22Rv1 (cell line): Measurements from ENCODE around the gene KLK5.

ENCODE experiments used
- H3K27ac ChIP-seq: fragments of 450-650 bp; 2 replicates; pipeline ENCODE4 v1.5.1; 2017
- ZFX ChIP-seq: fragments of 450-650 bp; IDR thresholded peaks from 2 replicates; pipeline ENCODE4 v1.6.1; 2017; ENCODE audit warnings: antibody characterized with exemption, borderline replicate concordance
- TF ChIP-seq, protein P1 (sequence below): fragments of 450-650 bp; IDR thresholded peaks from 2 replicates; pipeline ENCODE4 v1.5.1; 2017; ENCODE audit warnings: mild to moderate bottlenecking

The KLK5 gene

DNA sequence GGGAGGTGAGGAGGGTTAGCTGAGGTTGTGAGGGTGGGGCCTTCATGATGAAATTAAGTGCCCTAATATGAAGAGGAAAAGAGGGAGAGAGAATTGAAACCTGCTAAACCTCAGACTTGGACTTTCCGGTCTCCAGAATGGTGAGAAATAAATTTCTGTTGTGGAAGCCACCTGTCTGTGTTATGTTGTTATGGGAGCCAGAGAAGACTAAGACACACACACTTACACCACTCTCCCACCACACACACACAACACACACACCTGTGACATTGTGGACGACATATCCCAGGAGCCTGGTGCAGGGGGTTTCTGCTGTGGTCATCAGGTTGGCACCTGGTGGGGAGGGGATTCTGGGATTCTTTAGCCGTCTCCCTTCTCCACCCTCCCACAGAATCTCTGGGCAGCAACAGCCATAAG lies 55.6 kb downstream of the KLK5 start:
- TF ChIP-seq, protein P1, sequence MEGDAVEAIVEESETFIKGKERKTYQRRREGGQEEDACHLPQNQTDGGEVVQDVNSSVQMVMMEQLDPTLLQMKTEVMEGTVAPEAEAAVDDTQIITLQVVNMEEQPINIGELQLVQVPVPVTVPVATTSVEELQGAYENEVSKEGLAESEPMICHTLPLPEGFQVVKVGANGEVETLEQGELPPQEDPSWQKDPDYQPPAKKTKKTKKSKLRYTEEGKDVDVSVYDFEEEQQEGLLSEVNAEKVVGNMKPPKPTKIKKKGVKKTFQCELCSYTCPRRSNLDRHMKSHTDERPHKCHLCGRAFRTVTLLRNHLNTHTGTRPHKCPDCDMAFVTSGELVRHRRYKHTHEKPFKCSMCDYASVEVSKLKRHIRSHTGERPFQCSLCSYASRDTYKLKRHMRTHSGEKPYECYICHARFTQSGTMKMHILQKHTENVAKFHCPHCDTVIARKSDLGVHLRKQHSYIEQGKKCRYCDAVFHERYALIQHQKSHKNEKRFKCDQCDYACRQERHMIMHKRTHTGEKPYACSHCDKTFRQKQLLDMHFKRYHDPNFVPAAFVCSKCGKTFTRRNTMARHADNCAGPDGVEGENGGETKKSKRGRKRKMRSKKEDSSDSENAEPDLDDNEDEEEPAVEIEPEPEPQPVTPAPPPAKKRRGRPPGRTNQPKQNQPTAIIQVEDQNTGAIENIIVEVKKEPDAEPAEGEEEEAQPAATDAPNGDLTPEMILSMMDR = no peak
- TF ChIP-seq ZFX = no peak
- peak overlapping the region; percentile 99 for H3K27ac ChIP-seq

DNA sequence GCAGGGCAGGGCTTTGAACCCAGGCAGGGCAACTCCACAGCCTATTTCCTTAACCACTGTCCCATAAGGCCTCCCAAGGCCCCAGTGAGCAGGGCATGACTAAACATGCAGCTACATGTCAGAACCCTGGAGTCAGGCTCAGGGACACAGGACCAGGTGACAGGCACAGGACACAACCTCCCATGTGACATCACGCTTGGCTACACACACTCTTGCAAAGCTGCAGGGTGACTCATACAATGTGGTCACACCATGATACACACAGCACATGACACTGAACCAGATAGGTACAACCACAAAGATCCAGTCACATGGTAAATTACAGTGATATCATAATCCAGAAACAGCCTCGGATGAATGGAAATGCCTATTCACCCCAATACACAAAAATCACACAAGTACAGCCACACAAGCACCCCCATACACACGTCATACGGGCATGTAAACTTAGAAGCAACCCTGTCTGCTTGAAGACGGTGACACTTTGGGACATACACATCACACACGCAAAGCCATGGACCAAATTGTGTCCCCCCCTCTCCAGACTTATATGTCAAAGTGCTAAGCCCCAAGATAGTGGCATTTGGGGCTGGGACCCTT lies 56.1 kb downstream of the KLK5 start:
- H3K27ac ChIP-seq = peak overlapping the region; percentile 99
- TF ChIP-seq, protein P1 = no peak
- TF ChIP-seq ZFX = no peak

DNA sequence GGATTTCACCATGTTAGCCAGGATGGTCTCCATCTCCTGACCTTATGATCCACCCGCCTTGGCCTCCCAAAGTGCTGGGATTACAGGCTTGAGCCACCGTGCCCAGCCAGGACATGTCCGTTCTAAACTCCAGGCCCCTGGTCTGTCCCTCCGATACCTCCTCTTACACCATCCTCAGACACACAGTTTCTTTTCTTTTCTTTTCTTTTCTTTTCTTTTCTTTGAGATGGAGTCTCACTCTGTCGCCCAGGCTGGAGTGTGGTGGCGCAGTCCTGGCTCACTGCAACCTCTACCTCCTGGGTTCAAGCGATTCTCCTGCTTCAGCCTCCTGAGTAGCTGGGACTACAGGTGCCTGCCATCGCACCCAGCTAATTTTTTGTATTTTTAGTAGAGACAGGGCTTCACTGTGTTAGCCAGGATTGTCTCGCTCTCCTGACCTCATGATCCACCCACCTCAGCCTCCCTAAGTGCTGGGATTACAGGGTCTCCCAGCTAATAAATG lies 56.7 kb downstream of the KLK5 start:
- peak overlapping the region; percentile 99 for H3K27ac ChIP-seq

DNA sequence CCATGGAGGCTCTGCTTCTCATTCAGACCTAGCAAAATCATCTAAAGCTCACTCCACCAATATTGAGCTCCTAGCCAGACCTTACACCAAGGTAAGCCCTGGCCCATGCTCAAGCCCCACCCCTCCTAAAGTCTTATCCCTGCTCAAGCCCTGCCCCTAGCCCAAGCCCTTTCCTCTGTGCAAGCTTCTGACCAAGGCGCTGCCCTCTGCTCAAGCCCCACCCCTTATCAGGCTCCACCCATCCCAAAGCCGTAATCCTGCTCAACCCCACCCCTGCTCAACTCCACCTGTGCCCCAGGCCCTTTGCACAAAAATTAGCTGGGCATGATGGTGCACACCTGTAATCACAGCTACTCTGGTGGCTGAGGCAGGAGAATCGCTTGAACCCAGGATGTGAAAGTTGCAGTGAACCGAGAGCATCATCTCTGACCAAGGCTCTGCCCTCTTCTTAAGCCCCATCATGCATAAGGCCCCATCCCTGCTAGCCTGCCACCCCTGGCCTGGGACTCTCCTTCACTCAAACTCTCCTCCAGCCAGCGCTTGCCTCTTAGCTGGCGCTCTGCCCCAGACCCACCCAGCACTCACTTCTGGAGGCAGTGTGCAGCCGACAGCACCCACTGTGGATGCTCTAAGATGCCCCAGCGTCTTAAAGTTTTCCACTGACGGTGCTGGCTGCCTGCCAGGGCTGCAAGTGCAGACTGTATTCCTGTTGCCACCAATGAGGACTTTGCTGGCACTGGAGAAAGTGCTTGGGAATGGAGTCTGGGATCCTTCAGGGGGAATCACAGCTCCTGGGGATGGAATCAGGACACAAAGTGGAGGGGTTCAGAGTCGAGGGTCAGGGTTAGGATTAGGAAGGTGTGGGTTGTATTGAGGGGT lies 58.1 kb downstream of the KLK5 start:
- TF ChIP-seq, protein P1 = no peak
- TF ChIP-seq ZFX = no peak
- H3K27ac ChIP-seq = peak overlapping the region; percentile 99
